Type B pancreatic cell (in vitro differentiated cells): ENCODE data around the gene B4GALT2. TPM values are rescaled to one million over a fixed set of nuclear protein-coding genes. Genes with fewer than 3 reads are reported as not detected.
A peak's percentile ranks its signal among the peaks of the same experiment; 100 is the strongest.

Source experiments
- DNase-seq: peaks from one replicate; pipeline ENCODE4 v3.0.0; 2021; ENCODE audit warnings: mixed read lengths; ENCODE audit not compliant: unreplicated experiment; ENCODE audit errors: extremely low spot score
- H3K27ac Mint-ChIP-seq: 2 replicates; pipeline ENCODE4 v1.8.0; 2021; ENCODE audit warnings: mild to moderate bottlenecking, mixed read lengths
- H3K27me3 Mint-ChIP-seq: 2 replicates; pipeline ENCODE4 v1.8.0; 2021; ENCODE audit warnings: mixed read lengths
- H3K36me3 Mint-ChIP-seq: 2 replicates; pipeline ENCODE4 v1.8.0; 2021; ENCODE audit warnings: mixed read lengths
- H3K4me1 Mint-ChIP-seq: one replicate; pipeline ENCODE4 v1.8.0; 2021; ENCODE audit warnings: mixed read lengths; ENCODE audit not compliant: unreplicated experiment
- H3K4me3 Mint-ChIP-seq: 2 replicates; pipeline ENCODE4 v1.8.0; 2021; ENCODE audit warnings: mild to moderate bottlenecking, mixed read lengths
- H3K9me3 Mint-ChIP-seq: 2 replicates; pipeline ENCODE4 v1.8.0; 2021; ENCODE audit warnings: mixed read lengths
- total RNA-seq: library from RNA; stranded (reverse); gene quantifications from 2 replicates; pipeline ENCODE4 v1.2.1, GENCODE V29; 2021; ENCODE audit warnings: low replicate concordance
- TF ChIP-seq, protein P1 (sequence below): fragments of 200-600 bp; sonication (generic); conservative IDR thresholded peaks from 2 replicates; pipeline ENCODE4 v1.5.0; 2021; ENCODE audit warnings: antibody characterized with exemption, mild to moderate bottlenecking

The B4GALT2 gene
- total RNA-seq, 1 donor from 2014 or later, result 54.8 TPM

DNA sequence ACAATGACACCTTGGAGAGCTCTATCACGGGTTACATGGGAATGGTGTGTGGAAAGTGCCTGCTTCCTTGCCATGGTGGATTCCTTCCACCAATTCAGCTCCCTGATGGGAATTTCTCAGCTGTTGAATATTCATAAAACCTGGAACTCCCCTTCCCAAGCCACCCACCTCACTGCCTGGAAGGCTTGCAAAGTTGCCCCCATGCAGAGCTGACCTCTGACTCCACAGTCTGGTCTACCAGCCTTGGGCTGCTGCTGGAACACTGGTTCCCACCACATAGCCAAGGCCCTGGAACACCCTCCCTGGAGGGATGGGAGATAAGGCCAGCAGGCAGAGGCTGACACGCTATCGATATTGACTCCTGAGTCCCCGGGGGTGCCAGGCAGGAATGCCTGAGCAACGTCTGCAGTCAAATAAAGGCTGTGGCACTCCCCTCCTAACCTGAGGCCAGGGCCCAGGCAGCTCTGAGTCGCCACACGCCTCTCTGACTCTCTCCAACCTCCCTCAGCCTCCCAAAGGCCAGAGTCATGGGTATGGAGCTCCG lies 21.2 kb downstream of the B4GALT2 start:
- Mint-ChIP-seq H3K4me1 (peaks cover 5% of the 10 kb centered on the region), H3K4me3 (no peak overlapping the region), H3K27ac (no peak overlapping the region), H3K36me3 (no peaks in the 10 kb centered on the region), H3K9me3 (no peaks in the 10 kb centered on the region), H3K27me3 (no peaks in the 10 kb centered on the region)
- no peak for DNase-seq
- TF ChIP-seq, protein P1, sequence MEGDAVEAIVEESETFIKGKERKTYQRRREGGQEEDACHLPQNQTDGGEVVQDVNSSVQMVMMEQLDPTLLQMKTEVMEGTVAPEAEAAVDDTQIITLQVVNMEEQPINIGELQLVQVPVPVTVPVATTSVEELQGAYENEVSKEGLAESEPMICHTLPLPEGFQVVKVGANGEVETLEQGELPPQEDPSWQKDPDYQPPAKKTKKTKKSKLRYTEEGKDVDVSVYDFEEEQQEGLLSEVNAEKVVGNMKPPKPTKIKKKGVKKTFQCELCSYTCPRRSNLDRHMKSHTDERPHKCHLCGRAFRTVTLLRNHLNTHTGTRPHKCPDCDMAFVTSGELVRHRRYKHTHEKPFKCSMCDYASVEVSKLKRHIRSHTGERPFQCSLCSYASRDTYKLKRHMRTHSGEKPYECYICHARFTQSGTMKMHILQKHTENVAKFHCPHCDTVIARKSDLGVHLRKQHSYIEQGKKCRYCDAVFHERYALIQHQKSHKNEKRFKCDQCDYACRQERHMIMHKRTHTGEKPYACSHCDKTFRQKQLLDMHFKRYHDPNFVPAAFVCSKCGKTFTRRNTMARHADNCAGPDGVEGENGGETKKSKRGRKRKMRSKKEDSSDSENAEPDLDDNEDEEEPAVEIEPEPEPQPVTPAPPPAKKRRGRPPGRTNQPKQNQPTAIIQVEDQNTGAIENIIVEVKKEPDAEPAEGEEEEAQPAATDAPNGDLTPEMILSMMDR, result no peak

DNA sequence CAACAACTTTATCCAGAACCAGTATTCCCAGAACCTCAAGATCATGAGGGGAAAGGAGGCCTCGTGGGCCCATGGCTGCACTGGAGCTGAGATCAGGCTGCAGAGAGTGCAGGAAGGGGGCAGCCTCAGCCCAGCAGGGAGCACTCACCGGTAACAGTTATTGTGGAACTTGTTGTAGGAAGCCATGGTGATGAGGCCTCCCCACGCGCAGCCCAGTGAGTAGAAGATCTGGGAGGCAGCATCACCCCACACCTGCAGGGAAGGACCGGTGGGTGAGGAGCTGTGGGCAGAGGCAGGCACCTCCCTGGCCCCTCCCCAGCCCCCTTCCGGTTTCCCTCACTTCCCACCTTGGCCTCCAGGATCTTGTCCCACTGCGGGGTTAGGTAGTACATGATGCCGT lies 23.2 kb downstream of the B4GALT2 start:
- Mint-ChIP-seq H3K4me1 (no peaks in the 10 kb centered on the region), H3K27ac (no peak overlapping the region), H3K27me3 (no peaks in the 10 kb centered on the region), H3K9me3 (no peaks in the 10 kb centered on the region), H3K4me3 (no peak overlapping the region), H3K36me3 (peaks cover 6% of the 10 kb centered on the region)
- DNase-seq, result no peak
- TF ChIP-seq, protein P1, result no peak

DNA sequence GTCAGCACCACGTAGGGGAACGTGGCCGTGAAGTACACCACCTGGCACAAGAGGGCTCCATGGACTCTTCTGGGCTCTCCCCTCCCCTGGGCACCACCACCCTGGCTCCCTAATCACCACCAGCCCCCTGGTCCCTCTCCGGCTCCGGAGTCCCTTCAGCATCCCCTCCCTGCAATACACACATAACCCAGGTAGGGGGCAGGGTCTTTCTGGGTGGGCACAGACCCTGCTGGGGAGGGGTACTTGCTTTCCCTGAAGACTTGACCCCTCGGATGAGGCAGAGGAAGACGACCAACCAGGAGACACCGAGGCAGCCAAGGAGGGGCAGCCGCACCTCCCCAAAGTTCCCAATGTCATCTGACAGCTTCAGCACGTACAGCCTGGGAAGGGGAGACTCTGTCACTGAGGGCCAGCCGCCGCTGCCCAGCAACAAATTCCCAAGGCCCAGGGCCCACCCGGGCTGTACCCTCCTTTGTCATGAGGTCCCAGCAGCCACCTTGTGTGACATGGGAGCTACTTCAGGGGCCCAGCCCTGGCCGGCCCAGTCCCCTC lies 23.7 kb downstream of the B4GALT2 start:
- Mint-ChIP-seq H3K4me1 (no peaks in the 10 kb centered on the region), H3K27ac (no peak overlapping the region), H3K4me3 (no peak overlapping the region), H3K27me3 (no peaks in the 10 kb centered on the region), H3K36me3 (peaks cover 6% of the 10 kb centered on the region), H3K9me3 (no peaks in the 10 kb centered on the region)
- TF ChIP-seq, protein P1, result peak; percentile 61
- DNase-seq, result no peak

DNA sequence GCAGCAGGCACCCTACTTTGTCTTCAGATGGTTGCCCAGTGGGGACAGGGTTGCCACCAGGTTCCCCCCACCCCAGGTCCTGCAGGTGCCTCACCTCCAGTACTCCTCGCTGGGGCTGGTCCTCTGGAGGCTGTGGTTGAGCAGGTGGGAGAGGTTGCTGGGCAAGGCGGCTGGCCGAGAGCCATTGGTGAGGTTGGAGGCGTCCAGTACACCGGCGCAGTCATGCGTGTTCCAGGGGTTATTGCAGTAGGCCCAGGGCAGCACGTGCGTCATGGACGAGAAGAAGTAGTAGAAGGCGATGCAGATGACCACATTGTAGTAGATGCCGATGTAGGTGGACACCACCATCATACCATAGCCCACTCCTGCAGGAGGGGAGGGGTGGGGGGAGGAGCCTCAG lies 29.2 kb downstream of the B4GALT2 start:
- Mint-ChIP-seq H3K4me1 (peaks cover 5% of the 10 kb centered on the region), H3K9me3 (no peaks in the 10 kb centered on the region), H3K36me3 (peaks cover 6% of the 10 kb centered on the region), H3K27ac (no peak overlapping the region), H3K4me3 (no peak overlapping the region), H3K27me3 (no peaks in the 10 kb centered on the region)
- TF ChIP-seq, protein P1, result no peak
- DNase-seq, result no peak

DNA sequence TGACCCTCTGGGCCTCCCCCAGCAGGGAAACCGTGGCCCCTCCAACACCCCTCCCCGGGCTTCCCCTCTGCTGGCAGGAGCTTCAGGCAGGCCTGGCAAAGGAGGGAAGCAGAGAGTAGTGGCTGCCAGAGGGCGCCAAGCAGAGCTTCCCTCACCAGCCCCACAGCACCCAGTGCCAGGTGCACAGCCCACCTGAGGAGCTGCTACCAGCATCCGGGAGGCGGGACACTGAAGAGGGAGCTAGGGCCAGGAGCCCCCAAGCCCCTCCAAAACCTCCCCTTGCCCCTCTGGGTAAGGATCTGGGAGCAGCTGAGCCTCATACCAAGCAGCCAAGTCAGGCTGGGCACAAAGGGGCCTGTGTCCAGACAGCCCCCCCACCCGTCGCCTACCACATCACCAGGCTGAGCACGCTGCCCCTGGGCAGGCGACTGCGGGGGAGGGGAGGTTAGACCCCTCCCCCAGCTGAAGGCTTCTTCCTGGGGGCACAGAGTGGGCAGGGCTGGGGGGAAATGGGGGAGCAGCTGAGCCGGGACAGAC lies 32.0 kb downstream of the B4GALT2 start:
- Mint-ChIP-seq H3K4me1 (peaks cover 8% of the 10 kb centered on the region), H3K36me3 (peaks cover 6% of the 10 kb centered on the region), H3K27ac (no peak overlapping the region), H3K27me3 (no peaks in the 10 kb centered on the region), H3K4me3 (no peak overlapping the region), H3K9me3 (no peaks in the 10 kb centered on the region)
- DNase-seq, result no peak
- TF ChIP-seq, protein P1, result no peak
